Midbrain (tissue), 1 donor: ENCODE results near the gene MAPKAPK5.
"Not testable (repeated sequence)": the region's sequence is repeated elsewhere in the genome, so short reads cannot be mapped to it uniquely, and the experiment has no call there.

ENCODE experiments used
- DNase-seq: peaks from one replicate; lab custom pipeline; 2025; lab: John Stamatoyannopoulos, UW

Gene MAPKAPK5, protein sequence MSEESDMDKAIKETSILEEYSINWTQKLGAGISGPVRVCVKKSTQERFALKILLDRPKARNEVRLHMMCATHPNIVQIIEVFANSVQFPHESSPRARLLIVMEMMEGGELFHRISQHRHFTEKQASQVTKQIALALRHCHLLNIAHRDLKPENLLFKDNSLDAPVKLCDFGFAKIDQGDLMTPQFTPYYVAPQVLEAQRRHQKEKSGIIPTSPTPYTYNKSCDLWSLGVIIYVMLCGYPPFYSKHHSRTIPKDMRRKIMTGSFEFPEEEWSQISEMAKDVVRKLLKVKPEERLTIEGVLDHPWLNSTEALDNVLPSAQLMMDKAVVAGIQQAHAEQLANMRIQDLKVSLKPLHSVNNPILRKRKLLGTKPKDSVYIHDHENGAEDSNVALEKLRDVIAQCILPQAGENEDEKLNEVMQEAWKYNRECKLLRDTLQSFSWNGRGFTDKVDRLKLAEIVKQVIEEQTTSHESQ

DNA sequence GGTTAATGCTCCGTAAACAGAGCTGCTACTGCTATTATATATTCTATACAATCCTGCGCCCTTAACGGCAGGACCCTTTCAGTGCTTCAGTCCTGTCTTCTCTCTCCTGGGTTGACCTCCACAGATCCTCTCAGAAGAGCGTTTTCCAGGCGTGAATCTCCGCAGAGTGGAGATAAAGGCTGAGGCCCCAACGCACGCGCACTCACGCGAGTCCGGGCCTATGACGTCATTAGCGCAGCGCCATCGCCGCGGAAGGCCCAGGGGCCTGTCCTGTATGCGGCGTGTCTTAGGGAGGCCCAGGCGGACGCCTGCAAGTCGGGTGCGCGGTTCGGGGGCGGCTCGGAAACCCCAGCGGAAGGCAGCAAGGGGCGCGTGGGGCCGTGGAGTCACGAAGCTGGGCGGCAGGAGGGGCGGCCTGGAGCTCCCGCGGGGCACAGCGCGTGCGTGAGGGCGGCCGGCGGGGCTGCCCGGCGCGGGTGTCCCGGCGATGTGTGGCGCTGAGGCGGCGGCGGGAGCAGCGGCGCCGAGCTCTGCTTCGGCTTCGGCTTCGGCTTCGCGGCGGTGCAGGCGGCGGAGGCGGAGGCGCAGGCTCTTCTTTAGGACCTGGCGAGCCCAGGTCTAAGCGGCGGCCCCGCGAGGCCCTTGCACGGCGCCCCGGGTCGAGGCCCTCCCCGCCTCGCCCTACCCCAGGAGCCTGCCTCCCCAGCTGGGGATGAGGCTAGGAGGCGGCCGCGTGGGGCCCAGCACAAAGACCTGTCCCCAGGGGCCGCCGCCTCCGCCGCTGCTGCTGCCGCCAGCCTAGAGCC lies at the start of gene MAPKAPK5:
Gene MAPKAPK5, plus strand, starts transcription at position 479 of the 806 bp plus-strand sequence. CDS start 506 bp downstream, outside the sequence.
- peak; percentile 93 for DNase-seq

DNA sequence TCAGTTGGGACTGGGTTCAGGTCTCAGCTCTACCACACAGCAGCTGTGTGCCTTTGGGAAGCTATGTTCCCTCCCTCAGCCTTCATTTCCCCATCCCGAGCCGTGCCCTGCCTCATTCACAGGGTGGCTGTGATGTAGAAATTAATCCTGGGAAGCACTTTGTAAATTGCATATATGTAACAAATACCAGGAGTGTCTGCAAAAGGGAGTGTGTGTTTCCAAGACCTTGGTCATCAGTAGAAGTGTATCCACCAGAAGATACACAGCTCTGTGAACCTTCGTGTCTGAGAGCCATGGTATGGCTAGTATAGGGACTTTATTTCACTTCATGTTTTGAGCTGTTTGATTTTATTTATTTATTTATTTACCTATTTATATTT lies 49.2 kb upstream of the MAPKAPK5 start:
- no peak for DNase-seq

DNA sequence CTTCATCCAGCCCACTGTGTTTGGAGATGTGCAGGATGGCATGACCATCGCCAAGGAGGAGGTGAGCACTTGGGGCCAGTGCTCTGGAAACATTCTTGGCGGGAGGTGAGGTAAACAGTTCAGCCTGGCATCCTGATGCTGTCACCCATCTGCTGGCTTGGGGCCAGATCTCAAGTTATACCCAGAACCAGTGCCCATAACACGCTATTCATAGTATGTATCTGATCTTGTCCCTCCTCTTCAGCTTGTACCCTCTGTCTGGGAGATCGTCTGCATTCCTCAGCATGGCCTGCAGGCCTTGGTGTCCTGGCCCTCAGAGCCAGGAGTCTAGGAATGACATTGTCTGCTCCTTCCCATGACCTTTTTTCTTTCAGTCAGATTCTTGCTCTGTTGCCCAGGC lies 43.8 kb upstream of the MAPKAPK5 start:
- DNase-seq, result no peak

DNA sequence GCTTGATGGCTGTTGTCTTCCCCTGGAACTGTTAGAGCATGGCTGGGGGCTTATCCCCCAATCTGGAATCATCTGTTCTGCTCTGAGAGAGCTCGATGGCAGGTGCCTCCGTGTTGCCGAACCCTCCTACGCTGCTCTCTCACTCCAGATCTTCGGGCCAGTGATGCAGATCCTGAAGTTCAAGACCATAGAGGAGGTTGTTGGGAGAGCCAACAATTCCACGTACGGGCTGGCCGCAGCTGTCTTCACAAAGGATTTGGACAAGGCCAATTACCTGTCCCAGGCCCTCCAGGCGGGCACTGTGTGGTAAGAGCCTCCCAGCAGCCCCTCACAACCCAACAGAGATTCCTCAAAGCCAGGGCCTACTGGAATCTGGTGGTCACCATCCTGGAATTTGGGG lies 42.3 kb upstream of the MAPKAPK5 start:
- DNase-seq, result no peak

DNA sequence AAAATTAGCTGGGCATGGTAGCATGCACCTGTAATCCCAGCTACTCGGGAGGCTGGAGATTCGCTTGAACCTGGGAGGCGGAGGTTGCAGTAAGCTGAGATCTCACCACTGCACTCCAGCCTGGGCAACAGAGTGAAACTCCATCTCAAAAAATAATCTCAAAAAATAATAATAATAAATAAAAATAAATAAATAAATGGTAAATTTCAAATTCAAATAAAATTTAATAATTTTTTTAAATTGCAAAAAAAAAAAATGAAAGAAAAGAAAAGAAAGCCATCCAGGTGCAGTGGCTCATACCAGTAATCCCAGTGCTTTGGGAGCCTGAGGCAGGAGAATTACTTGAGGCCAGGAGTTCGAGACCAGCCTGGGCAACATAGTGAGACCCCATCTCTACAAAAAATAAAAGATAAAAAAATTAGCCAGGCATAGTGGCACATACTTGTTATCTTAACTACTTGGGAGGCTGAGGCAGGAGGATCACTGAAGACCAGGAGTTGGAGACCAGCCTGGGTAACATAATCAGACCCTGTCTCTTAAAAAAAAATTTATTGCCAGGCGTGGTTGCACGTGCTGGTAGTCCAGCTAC lies 38.9 kb upstream of the MAPKAPK5 start:
- no peak for DNase-seq

DNA sequence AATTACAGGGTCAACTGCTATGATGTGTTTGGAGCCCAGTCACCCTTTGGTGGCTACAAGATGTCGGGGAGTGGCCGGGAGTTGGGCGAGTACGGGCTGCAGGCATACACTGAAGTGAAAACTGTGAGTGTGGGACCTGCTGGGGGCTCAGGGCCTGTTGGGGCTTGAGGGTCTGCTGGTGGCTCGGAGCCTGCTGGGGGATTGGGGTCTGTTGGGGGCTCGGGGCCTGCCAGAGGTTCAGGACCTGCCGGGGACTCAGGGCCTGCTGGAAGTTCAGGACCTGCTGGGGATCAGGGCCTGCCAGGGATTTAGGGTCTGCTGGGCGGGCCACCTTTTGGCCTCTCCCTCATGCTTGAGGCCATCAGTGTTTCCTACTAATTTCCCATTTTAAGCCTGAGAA lies 38.2 kb upstream of the MAPKAPK5 start:
- no peak for DNase-seq

DNA sequence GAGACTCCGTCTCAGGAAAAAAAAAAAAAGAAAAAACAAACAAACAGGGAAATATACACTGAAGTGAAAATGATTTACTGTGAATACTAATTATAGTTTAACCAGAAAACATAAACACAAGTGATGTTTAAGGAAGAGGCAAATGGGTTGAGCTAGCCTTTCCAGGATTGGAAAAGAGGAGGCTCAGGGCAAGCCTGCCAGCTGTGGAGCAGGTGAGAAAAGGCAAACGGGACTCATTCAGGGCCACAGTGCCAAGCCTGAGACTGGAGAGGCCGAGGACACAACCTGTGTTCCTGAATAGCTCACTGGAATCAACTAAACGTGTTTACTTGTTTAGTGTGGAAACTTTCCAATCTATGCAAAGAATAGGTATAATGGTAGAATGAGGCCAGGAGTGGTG lies 35.7 kb upstream of the MAPKAPK5 start:
- DNase-seq, result no peak

DNA sequence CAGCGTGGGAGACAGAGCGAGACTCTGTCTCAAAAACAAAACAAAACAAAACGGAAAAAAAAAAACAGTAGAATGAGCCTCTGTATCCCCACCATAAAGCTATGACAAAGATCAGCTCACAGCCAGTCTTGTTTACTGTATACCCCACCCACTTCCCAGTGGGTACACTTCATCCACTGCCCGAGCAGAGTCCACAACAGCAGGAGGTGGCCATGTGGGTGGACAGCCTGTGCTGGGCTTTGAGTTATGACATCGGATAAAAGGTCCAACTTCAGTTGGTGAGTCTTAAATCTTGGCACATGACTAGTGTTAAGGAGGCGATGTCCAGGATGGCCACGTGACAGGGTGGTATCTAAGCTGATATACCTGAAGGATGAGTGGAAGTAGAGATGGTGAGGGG lies 34.8 kb upstream of the MAPKAPK5 start:
- DNase-seq, result no peak

DNA sequence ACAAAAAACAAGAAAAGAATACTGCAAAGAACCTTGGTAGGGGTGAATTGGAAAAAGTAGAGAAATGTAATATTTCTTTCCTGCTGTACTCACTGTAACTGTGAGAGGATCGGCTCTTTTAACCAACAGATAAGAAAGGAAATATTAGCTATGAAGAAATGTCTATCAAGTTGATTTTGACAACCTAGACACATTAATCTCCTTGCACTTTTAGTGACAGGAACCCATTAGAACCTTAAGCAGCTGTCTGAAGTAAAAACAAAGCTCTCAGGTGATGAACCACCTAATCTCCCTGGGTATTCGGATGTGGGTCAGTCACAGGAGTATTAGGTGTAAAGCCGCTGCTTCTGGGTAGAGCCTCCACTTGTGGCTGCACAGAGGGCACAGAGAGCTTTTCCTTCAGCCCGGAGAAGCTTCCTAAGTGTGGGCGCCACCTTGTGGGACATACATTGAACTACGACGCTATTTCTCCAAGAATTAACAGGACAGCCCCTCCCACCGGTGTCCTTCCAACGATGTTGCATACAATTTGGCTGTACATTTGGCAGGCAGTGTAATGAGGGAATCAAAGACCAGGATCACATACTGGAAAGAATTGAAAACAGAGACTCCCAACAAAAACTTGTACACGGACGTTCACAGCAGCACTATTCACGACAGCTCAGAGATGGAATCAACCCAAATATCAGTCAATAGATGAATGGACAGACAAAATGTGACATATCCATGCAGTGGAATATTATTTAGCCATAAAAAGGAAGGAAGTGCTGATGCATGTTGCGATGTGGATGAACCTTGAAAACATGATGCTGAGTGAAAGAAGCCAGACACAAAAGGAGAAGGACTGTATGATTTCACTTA lies 28.9 kb upstream of the MAPKAPK5 start:
- DNase-seq, result peak; percentile 82

DNA sequence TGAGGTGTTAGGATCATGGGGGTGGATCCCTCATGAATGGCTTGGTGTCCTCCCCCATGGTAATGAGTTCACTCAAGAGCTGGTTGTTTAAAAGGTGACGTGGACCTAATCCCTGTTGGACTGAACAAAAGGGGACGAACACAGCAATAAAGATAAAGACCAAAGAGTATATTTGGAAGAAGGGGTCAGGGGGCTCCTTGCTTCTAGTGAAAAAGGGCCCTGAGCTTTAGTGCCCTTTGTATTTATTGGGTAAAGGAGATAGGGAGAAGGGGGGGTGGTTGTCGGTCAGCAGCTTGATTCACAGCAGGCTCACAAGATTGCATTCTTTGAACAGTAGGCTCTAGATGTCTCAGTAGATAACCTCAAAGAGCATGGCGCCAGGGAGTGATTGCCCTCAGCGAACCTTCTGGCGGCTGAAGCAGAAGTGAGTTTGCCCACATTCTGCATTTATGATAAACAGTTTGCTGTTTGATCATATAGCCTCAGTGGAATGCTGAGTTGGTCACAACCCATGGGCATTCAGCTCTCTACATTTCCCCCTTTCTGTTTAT lies 25.9 kb upstream of the MAPKAPK5 start:
- no peak for DNase-seq

DNA sequence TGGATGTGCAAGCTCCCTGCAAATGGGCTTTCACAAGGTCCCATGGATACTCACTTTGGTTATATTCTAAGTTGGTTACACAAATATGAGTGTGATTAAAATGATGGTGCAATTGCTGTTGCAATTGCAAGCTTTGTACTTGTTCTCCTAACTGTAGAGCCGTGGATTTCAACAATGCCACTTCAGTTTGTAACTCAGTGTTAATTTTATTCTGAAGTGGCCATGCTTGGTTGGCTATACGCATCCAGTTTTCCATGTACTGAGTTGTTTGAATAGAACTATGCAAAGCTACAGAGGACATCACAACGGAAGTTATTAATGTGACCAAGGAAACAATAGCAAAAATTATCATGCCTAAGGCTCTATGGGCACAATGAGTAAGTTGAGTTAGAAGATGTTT lies 25.1 kb upstream of the MAPKAPK5 start:
- not testable (repeated sequence) for DNase-seq

DNA sequence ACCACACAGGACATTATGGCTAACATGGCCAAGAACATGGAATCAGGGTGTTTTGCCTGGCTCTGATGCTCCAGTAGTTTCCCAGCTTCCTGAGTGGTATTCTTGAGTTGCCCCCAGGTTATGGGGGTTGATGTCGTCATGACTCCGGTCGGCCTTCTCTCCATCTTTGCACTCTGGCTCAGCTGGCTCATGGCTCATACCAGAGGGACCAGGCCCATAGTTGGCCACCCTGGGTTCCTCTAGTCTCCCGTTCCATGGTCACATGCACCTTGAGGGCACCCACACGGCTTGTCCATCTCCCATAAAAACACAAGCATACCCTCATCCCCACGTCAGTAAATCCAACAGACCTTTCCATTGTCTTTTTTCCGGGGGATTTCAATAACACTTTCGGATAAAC lies 23.7 kb upstream of the MAPKAPK5 start:
- no peak for DNase-seq

DNA sequence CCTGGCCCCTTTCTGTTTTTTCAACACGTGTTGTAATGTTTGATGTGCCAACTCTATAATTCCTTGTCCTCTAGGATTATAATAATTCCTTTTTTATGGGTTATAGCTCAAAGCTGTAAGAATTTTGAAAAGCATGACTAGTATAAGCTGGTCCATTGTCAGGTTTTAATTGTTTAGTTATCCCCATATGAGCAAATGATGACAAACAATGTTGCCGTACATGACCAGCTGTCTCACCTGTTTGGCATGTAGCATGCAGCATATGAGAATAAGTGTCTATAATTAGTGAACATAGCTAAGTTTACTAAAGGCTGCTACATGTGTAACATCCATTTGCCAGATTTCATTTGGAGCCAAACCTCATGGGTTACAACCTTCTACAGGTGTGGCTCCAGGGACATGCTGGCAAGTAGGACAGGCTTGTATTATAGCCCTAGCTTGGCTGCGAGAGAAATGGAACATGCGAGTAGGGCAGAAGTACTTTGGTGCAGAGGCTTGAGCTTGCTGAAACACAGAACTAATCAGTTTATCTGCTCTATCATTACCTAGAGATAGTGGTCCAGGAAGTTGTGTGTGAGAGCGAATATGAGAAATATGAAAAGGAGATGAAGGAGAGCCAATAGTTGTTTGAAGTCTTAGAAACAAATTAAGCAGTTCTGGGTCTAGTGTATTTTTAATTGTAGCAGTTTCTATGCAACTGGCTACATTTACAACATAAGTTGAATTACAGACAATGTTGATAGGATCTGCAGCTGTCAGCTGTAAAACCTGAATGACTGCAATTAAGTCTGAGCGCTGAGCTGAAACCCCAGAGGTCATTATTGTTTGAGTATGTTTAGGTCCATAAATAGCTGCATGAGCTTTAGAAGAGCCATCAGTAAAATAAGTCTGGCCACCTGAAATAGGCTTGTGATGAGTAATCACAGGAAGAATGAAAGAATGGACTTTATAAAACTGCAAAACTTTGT lies 22.6 kb upstream of the MAPKAPK5 start:
- no peak for DNase-seq

DNA sequence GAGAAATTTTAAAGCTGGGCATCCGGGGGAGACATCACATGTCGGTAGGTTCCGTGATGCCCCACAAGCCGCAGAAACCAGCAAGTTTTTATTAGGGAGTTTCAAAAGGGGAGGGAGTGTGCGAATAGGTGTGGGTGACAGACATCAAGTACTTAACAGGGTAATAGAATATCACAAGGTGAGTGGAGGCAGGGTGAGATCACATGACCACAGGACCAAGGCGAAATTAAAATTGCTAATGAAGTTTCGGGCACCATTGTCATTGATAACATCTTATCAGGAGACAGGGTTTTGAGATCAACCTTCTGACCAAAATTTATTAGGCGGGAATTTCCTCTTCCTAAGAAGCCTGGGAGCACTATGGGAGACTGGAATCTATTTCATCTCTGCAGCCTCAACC lies 21.2 kb upstream of the MAPKAPK5 start:
- DNase-seq, result not testable (repeated sequence)

DNA sequence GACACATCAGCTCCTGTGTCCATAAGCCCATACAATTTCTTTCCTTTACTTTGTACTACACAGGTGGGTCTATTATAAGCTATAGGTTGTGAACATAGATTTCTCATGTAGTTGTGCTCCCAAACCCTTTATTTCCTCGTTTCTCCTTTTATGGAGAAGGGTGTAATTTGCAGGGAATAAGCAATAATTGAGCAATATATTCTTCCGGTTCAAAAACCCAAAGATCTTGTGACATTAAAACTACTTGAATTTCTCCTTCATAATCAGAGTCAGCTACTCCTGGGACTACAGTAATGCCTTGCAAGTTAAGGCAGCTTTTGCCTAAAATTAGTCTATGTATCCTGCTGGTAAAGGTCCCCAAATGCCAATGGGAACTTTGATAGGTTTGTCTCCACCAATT lies 19.1 kb upstream of the MAPKAPK5 start:
- DNase-seq, result no peak

DNA sequence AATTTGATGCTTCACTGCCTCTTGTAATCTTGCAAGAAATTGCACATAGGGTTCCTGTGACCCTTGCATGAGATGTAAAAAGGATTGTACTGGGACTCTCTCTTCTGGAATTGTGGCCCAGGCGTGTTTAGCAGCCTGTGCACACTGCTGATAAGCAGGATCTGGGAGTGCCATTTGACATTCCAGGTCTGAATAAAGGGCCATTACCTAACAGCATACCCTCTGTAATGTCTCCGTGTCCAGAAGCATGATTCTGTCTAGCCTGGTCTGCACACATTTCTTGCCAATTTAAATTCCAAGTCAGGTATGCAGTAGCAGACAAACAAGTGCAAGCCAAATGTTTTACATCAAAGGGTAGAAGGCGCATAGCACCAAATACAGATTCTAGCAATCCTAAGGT lies 18.1 kb upstream of the MAPKAPK5 start:
- no peak for DNase-seq

DNA sequence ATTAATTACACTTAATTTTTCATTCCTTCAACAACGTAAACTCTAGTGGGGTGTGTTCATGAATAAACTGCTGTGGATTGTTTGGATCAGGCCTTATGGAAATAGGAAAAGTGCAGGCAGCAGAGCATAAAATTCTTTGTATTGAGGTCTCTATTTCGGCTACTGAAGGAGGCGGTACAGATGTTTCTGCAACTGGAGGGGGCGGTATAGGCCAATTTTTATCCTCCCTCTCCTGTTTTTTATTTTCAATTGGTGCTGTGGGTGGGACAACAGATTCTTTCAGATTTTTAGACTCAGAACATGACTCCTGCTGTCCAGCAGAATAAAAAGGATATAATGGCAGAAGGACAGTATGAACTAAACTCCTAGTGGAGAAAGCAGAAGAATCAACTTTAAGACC lies 17.7 kb upstream of the MAPKAPK5 start:
- DNase-seq, result peak; percentile 0

DNA sequence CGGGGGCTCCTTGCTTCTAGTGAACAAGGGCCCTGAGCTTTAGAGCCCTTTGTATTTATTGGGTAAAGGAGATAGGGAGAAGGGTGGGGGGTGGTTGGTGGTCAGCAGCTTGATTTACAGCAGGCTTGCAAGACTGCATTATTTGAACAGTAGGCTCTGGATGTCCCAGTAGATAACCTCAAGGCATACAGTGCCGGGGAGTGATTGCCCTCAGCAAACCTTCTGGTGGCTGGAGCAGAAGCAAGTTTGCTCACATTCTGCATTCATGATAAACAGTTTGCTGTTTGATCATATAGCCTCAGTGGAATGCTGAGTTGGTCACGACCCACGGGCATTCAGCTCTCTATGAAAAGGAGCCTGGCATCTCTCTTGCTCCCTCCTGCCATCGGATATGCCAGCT lies 16.5 kb upstream of the MAPKAPK5 start:
- no peak for DNase-seq

DNA sequence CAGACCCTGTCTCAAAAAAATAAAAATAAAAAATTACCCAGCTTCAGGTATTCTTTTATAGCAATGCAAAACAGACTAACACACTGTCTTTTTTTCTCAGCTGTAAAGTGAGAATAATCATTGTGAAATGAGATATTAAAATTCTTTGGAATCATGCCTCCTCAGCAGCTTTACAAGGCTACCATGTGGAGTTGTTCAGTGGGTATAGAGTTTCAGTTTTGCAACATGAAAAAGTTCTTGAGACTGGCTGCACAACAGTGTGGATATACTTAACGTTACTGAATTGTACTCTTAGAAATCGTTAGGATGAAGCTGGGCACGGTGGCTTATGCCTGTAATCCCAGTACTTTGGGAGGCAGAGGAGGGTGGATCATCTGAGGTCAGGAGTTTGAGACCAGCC lies 15.7 kb upstream of the MAPKAPK5 start:
- no peak for DNase-seq

DNA sequence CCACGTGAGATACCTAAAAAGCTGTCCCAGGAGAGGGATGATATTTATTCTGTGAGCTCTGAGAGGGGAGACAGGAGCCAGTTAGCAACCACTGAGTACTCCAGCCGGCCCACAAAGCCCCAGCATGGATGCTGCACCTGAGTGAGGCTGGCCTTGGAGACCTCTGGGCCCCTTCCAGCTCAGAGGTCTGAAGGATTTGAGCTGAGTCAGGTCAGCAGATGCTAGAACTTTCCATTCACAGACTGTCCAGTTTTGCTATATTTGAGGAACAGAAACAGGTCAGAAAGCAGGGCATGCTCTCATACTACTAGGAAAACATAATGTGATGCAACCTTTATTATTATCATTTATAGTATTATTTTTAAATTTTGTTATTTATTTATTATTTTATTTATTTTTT lies 15.0 kb upstream of the MAPKAPK5 start:
- DNase-seq, result no peak
